GDM1 (cell line): ENCODE results near the gene IGFBP4.

Experiments
- DNase-seq: peaks from one replicate; lab custom pipeline; 2025; lab: John Stamatoyannopoulos, UW

IGFBP4 gene

DNA sequence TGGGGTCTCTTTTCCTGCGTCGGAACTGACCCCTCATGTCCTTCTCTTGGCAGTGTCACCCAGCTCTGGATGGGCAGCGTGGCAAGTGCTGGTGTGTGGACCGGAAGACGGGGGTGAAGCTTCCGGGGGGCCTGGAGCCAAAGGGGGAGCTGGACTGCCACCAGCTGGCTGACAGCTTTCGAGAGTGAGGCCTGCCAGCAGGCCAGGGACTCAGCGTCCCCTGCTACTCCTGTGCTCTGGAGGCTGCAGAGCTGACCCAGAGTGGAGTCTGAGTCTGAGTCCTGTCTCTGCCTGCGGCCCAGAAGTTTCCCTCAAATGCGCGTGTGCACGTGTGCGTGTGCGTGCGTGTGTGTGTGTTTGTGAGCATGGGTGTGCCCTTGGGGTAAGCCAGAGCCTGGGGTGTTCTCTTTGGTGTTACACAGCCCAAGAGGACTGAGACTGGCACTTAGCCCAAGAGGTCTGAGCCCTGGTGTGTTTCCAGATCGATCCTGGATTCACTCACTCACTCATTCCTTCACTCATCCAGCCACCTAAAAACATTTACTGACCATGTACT lies 13.2 kb downstream of the IGFBP4 start:
- no peak for DNase-seq

DNA sequence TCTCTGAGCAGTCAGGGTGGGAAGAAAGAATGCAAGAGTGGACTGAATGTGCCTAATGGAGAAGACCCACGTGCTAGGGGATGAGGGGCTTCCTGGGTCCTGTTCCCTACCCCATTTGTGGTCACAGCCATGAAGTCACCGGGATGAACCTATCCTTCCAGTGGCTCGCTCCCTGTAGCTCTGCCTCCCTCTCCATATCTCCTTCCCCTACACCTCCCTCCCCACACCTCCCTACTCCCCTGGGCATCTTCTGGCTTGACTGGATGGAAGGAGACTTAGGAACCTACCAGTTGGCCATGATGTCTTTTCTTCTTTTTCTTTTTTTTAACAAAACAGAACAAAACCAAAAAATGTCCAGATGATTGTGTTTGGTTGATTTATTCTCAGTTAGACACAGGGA lies 14.1 kb downstream of the IGFBP4 start:
- DNase-seq, result no peak

DNA sequence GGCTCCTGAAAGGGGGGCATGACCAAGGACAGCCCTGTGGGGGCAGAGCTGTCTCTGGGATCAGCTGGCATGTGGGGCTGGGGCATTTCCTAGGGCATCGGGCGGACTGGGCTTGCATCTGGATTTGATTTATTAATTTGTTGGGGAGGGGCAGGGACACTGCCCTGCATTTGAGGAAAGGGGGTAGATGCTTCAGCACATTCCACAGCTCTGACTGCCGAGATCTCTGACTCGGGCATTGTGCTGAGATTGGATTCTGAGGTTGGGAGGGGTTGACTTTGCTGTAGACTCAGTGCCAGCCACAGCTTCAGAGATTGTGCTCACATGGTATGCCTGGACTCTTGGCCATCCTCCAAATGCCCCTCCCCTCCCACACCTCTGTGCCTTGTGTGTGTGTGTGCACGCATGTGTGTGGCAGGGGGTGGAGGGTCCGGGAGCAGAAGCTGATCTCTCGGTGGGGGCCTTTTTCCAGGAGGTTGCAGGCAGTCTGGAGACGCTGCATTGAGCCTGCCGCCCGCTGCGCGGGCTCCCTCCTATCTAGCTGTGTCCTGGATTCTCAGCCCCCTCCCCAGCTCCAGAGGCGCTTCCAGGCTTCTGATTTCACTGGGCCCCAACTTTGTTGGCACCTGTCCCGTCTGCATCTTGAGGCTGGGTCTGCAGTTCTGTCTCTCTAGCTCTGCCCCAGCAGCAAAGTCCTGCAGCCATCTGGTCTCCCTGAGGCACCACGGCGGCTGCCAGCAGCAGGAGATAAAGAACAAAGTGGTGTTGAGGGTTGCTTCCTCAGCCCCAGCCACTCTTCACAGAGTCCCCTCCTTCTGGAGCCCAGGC lies 14.9 kb downstream of the IGFBP4 start:
- DNase-seq, result no peak

DNA sequence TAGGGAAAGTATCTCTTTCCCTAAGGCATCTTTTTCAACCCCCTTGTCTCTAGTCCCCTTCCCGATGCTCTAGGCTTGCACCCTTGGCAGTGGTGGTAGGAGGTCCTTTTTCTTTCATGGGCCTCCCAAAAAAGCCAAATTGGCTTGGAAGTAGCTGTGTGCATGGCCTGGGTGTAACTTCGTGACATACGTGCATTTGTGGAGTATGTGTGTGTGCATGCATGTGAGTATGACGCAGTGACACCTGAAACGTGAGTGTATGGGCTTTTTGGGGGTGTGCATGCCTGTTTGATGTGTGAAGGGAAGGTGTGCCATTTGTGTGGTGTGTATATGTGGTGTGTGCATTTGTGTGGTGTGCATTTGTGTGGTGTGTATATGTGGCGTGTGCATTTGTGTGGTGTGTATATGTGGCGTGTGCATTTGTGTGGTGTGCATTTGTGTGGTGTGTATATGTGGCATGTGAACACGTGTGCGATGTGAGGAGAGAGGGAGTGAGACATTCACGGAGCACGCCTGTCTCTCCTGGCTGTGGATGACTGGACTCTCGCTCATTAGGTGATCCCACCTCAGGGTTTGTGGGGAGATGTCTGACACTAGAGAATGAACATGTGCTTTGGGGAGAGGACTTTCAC lies 15.7 kb downstream of the IGFBP4 start:
- DNase-seq, result no peak

DNA sequence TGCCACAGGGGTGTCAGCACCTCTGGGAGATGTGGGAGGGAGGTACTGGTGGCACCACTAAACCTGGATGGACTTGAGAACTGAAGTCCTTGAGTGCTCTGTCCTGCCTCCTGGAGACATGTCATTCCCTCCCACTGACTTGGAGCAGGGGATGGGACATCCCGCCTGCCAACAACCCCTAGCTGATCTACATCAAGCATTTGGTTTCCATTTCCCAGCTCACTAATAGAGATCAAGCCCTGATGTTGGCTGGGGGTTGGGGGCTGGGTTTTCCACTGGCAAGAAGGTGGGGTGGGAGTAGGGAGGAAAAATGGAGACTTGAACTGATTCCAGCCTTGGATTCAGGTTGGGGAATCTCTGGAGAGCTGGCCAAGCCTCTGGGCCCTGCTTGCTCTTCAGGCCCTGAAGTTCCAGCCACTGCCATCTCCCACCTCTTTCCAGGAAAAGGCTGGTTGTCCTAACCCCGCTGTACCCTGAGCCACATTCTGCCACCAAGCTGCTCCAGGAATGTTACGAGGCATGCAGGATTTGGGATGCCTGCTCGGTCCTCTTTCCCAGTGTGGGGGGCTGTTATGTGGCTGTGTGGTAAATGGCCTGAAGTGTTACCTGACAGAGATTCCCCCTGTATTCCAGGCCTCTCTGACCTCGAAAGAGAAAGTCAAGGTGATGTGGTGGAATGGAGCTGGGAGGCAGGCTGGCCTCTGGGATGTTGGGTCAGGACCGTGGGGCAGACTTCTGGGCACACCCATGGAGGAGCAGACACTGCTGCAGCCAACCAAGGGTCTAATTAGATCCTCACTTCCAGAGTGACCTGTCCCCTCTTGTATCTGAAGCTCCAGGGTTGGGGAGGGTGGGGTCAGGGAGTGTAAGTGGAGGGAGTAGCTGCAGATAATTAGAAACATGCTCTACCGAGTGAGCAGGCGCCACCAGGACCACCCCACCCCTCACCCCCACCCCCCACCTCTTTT lies 16.7 kb downstream of the IGFBP4 start:
- DNase-seq, result no peak

DNA sequence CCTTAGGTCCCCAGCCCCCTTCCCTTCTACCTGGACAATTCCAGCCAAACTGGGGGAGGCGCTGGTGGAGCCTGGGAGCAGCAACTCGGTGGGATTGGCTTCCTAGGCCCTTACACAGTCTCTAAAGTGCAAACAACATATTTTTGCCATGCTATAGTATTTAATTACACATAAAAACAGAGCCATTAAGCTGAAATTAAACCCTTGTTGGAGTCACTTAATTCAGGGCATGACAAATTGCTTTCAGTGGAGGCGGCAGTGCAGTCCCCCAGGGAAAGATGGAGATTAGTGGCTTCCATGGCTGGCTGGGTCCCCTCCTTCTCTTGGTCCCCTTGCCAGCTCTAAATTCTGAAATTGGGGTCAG lies 17.3 kb downstream of the IGFBP4 start:
- no peak for DNase-seq

DNA sequence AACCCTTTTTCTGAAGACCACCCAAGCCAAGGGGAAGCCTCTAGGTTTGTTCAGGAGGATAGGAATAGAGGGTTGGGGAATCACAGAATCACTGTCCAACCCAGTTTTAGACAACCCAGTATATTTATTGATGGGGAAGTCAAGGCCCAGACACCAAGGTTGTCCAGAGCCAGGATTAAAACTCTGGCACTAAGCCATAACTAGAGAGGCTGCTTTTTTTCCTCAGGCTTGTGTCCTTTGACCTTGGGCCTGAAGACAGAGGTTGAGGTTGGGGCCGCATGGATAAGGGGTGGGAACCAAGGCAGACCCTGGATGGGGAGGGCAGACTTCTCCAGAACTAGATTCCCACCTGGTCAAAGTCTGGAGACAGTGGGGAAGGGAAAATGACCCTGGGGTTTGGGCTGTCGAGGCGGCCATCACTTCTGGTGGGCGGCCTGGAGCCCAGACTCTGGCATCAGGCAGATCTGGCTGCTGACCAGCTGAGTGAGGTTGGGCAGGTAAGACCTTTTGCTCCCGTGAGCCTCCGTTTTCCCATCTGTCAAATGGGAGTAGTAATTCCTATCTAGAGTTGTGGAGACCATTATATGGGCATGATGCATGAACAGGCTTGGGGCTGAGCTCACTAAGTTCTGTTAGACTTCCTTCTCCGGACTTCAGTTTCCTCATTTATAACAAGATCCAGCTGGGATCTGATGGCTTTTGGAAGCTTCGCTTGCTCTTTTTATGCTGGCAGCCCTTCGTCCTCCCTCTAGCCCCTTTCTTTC lies 17.9 kb downstream of the IGFBP4 start:
- DNase-seq, result no peak

DNA sequence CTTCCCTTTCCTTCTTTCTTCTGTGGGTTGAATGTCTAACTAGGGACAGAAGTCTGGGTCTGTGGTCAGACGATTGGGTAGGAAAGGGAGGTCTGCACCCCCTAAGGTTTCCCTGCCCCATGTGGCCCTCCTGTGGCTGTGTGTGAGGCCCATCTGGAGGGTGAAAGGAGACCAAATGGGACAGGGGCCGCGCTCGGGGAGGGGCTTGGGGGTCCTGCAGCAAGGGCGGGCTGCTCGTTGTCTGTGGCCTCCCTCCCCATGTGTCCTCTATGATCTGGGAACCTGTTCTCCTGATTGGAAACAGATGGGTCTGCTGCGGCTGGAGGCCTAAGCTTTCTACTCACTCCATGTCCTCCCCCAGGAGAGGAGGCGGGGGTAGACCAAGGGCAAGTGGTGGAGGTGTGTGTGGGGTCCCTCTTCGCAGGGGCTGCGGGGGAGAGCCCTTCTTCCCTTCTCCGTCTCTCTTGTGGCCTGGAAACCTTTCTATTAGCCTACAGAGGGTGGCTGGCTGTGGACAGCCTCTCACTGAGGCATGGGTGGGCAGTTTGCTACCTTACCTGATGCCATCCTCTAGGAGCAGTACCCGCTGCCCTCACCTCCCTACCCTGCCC lies 18.6 kb downstream of the IGFBP4 start:
- DNase-seq, result no peak

DNA sequence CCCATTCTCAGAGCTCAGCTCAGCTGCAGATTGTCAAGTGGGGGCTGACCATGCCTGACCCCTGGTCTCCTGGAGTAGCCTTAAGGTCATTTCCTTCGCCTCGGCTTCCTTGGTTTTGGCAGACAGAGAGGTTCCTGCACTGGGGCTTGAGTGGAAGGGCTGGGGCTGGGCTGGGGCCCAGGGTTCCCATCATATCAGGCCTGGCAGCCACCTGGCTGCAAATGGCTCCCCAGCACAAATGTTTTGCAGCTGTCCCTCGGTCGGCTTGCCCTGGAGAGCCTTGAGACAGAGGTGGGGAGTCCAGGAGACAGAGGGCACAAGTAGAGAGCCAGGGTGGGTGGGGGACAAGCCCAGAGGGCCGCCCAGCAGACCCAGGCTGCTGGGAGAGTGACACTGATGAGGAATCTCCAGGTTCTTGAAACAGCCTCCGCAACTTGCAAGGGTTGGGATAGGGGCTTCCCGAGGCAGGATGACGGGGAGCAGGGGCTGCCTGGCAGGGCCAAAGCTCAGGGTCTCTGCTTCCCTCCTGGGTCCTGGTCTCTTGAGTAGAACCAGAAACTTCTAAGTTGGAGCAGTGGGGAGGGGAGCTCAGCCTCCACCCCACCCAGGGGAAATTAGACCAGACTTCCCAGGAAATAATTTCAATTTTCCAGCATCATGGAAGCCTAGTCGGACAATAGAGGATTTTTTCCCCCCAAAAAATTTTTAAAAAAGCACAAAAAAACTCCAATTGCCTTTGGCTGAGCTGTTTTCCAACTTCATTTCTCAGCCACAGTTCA lies 19.3 kb downstream of the IGFBP4 start:
- no peak for DNase-seq

DNA sequence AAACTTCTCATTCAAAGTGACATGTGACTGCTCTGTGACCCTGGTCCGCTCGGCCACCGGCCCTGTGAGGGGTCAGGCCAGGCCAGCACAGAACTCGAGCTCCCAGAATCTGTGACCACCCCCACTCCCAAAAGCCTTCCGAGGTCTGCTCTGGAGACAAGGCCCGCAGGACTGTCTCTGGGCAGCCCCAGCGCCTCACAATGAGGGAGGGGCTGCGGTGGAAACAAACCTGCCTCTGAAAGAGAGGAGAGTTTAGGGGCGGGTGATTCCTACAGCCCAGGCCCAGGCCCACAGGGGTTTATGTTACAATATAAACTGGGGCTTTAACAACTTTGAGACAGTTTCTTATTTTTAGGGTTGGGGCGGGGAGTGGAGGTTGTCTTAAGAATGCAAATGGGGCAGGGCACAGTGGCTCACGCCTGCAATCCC lies 19.9 kb downstream of the IGFBP4 start:
- no peak for DNase-seq

DNA sequence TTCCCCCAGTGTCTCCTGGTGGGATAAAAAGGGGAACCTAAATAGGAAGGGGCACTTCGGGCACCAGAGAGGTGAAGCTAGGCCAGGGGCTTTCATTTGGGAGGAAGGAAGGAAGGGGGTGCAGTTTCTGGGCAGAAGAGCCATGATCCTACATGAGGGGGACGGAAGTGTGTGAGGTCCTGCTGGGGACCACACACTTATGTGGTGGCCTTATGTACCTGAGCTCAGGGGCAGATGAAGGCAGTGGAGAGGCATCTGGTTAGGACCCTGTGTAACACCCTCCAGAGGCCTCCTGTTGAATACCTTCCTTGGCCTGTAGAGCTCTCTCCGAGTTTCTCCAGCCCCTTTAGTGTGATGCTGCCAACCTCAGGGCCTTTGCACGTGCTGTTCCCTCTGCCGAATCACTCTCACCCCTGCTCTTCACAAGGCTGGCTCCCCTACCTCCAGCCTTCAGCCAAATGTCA lies 21.2 kb downstream of the IGFBP4 start:
- no peak for DNase-seq

DNA sequence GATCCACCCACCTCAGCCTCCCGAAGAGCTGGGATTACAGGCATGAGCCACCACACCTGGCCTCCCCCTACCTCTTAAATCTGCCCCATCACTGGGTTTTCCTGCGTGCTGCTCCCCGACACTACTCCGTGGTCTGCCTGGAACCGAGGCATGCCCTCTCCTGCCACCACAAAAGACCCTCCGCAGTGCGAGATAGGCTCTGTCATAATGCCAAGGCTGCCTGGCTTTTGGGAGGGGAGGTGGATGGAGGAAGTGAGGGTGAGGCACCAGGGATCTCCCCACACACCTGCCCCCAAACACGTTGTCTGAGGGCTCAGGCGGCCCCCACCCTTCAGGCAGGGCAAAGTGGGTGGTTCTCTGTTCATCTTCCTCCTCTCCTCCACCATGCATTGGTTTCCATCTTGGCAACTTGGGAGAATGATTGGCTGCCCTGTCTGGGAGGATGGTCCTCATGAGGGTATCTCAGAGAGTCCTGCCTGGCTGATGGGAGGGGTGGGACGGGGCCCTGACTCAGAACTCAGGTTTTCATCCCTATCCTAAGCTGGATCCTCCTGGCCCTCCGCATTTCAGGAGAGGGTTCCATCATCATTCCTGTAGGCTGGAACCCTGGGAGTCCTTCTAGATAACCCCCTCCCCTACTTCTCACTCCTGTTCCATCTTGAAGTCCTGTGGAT lies 23.2 kb downstream of the IGFBP4 start:
- no peak for DNase-seq

DNA sequence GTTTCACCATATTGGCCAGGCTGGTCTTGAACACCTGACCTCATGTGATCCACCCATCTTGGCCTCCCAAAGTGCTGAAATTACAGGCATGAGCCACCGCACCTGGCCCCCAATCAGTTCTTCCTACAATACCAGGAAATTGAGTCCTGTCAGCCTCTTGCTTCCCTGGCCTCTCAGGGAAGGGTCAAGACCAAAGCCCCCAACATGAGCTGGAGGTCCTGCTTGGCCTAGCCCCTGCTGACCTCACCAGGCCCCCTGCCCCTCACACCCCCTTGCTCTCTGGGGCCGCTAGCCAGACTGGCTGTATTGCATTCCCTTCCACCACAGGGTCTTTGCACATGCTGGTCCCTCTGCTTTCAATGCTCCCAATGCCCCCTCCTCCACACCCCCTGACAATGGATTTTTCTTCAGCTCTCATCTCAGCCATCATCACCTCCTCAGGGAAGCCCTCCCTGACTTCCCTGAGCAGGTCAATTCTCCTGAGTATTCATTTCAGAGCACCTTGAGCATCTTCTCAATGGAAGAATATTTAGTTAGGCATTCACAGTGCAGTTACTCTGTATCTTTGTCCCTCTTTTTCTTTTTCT lies 24.1 kb downstream of the IGFBP4 start:
- no peak for DNase-seq

DNA sequence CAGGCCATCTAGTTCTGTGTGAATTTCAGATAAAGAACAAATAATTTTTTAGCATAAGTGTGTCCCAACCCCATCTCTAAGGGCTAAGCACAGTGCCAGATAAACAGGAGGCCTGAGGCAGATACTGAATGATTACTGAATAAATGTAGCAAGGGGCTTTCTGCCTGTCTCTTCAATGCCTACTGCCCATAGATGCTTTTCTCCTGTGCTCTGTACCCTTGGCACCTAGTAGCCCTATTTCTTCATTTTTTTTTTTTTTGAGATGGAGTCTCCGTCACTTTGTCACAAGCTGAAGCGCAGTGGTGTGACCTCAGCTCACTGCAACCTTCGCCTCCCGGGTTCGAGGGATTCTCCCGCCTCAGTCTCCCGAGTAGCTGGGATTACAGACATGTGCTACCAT lies 25.3 kb downstream of the IGFBP4 start:
- DNase-seq, result no peak

DNA sequence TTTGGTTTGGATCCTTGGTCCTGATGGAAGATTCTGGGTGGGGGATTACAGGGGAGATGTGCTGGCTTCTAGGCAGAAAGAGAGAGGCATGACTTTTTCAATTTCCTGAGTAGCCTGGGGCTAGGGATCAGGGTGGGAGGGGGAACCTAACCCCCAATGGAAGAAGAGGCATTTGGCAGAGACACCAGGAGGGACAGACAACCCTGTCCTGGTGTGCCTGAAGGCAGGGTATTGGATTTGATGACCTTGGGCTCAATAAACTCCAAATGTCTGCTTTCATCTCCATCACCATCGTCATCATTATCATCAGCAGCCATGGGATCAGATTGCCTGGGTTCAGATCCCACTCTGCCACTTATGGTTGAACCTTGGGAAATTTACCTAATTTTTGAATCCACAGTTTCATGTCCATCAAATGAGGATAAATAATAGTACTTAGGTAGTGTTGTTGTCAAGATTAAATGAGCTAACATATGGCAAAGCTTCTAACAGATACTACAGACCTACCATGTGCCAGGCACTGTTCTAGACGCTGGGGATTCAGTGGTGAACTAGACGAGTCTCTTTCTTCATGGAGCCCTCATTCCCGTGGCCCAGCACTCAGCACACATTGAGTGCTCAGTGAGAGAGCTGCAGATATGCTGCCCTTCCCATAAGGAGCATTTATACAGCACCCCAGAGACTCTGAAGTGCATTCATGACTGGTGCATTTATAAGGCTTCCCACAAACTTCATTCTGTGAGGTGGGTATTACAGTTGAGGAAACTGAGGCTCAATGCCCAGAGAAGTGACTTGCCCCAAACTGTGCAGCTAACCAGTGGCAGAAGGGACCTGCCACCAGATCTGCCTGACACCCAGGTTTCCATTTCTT lies 26.8 kb downstream of the IGFBP4 start:
- no peak for DNase-seq

DNA sequence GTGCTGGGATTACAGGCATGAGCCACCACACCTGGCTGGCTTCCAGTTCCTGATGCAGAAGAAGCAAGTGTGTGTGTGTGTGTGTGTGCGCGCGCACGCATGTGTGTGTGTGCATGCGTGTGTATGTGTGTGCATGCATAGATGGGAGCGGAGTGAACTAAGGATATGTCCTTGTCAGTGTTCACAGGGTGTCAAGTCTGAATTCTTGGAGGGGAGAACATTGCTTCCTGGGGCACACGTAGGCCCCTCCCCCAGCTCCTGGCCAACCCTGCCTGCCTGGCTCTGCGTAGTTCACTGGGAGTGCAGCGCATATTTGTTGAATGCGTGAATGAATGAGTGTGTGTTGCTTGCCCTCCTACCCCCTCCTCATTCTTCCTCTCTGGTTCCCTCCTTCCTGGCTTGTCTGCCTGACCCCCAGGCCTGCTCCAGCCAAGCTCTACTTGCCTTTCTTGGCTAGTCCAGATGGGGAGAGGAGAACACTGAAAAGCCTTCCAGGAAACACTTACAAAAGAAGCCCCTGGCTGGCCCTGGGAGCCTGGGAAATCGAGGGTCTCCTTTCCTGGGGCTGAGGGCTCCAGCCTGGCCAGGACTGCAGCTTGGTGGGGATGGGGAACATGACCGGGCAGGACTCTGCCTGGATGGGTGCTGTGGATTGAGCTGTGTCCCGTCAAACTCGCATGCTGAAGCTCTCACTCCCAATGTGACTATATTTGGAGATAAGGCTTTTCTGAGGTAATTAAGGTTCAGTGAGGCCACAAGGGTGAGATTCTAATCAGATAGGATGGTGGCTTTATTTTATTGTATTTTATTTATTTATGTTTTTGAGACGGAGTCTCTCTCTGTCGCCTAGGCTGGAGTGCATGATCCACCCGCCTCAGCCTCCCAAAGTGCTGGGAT lies 27.9 kb downstream of the IGFBP4 start:
- no peak for DNase-seq
